Endothelial cell of umbilical vein (primary cell): ENCODE data around the gene OR10C1. TPM values are rescaled to one million over a fixed set of nuclear protein-coding genes. Genes with fewer than 3 reads are reported as not detected.

ENCODE experiments used
- BruUV-seq: library from RNA; stranded (reverse); fragments of 400-500 nt; replicated peaks from 2 replicates; lab custom pipeline; 2021; lab: Mats Ljungman, UMichigan
- CTCF ChIA-PET: fragments of 300-600, 350-600 bp; sonication (Branson Sonifier 250); formaldehyde crosslinking; loops from one replicate; lab custom pipeline; 2021; ENCODE audit warnings: antibody characterized with exemption, inconsistent platforms; lab: Charles Lee
- POLR2A ChIA-PET: fragments of 300-600, 350-600 bp; sonication (Branson Sonifier 250); formaldehyde crosslinking; loops from one replicate; lab custom pipeline; 2021; ENCODE audit warnings: antibody characterized with exemption, inconsistent platforms; lab: Charles Lee
- DNase-seq: peaks from one replicate; pipeline ENCODE4 v3.0.0-alpha.2; 2011; ENCODE audit warnings: low read depth, low spot score
- FAIRE-seq: peaks from 2 replicates; lab custom pipeline; 2011; peaks lifted over from hg19 to GRCh38; lab: Jason Lieb, UNC
- H2AFZ ChIP-seq: 2 replicates; pipeline ENCODE4 v1.6.0; 2012; ENCODE audit warnings: low read depth, low read length, control low read depth, inconsistent platforms
- H3K27ac ChIP-seq: 2 replicates; pipeline ENCODE4 v1.5.1; 2011; ENCODE audit warnings: low read depth, mild to moderate bottlenecking, control low read depth, low read length, moderate library complexity; ENCODE audit not compliant: insufficient read depth
- H3K27me3 ChIP-seq, 2 experiments: 2 replicates each; pipeline versions ENCODE4 v1.6.0 to v1.6.1; 2011; ENCODE audit warnings: low read length in 2 of 2, mixed read lengths in 1 of 2; ENCODE audit not compliant: control insufficient read depth in 2 of 2, insufficient read depth in 2 of 2
- H3K36me3 ChIP-seq, 2 experiments: 2 replicates in 1 of 2; 3 replicates in 1 of 2; pipeline ENCODE4 v1.5.1; 2011; ENCODE audit warnings: low read length in 2 of 2, mild to moderate bottlenecking in 1 of 2, moderate library complexity in 1 of 2; ENCODE audit not compliant: control insufficient read depth in 2 of 2, insufficient read depth in 2 of 2; ENCODE audit errors: extremely low read depth in 1 of 2
- H3K4me1 ChIP-seq: 3 replicates; pipeline ENCODE4 v1.5.1; 2011; ENCODE audit warnings: mild to moderate bottlenecking, low read length; ENCODE audit not compliant: control insufficient read depth, insufficient read depth; ENCODE audit errors: extremely low read depth
- H3K4me2 ChIP-seq: 2 replicates; pipeline ENCODE4 v1.6.1; 2011; ENCODE audit warnings: low read length, control low read depth, mixed read lengths; ENCODE audit not compliant: insufficient read depth
- H3K4me3 ChIP-seq, 3 experiments: fragments of 200-600 bp in 1 of 3; sonication (generic), shearing (Covaris generic) in 1 of 3; replicated peaks in 1 of 3; 2 replicates each; pipeline ENCODE4 v1.5.1; 2011 to 2016; ENCODE audit warnings: control low read depth in 3 of 3, low read length in 3 of 3, mild to moderate bottlenecking in 2 of 3, inconsistent platforms in 1 of 3, low read depth in 1 of 3, moderate library complexity in 1 of 3; ENCODE audit not compliant: insufficient read depth in 1 of 3
- H3K79me2 ChIP-seq: 2 replicates; pipeline ENCODE4 v1.6.0; 2012; ENCODE audit warnings: low read length, inconsistent platforms; ENCODE audit not compliant: control insufficient read depth, insufficient read depth
- H3K9ac ChIP-seq: replicated peaks from 2 replicates; pipeline ENCODE3; 2011; ENCODE audit warnings: low read length, control low read depth; ENCODE audit not compliant: insufficient read depth; ENCODE audit errors: extremely low read depth
- H3K9me1 ChIP-seq: replicated peaks from 3 replicates; pipeline ENCODE4 v1.6.0; 2011; ENCODE audit warnings: mild to moderate bottlenecking, low read length; ENCODE audit not compliant: control insufficient read depth, insufficient read depth; ENCODE audit errors: extremely low read depth
- H3K9me3 ChIP-seq: replicated peaks from 2 replicates; pipeline ENCODE4 v1.5.1; 2012; ENCODE audit warnings: low read length, inconsistent platforms; ENCODE audit not compliant: control insufficient read depth, insufficient read depth
- H4K20me1 ChIP-seq: replicated peaks from 2 replicates; pipeline ENCODE3; 2011; ENCODE audit warnings: mild to moderate bottlenecking, low read length; ENCODE audit not compliant: control insufficient read depth, insufficient read depth; ENCODE audit errors: extremely low read depth
- EZH2 ChIP-seq: IDR thresholded peaks from 2 replicates; pipeline ENCODE4 v1.6.1; 2012; ENCODE audit warnings: borderline replicate concordance, low read depth, mild to moderate bottlenecking, moderate library complexity, low read length, inconsistent platforms; ENCODE audit not compliant: severe bottlenecking
- FOS ChIP-seq: IDR thresholded peaks from 2 replicates; pipeline ENCODE4 v1.6.1; 2011; ENCODE audit warnings: mild to moderate bottlenecking, low read length, moderate library complexity, borderline replicate concordance; ENCODE audit not compliant: insufficient read depth
- GATA2 ChIP-seq: IDR thresholded peaks from 2 replicates; pipeline ENCODE4 v1.7.0; 2011; ENCODE audit warnings: low read depth, mild to moderate bottlenecking, moderate library complexity, mixed read lengths, low read length; ENCODE audit not compliant: insufficient read length, insufficient read depth
- JUN ChIP-seq: IDR thresholded peaks from 2 replicates; pipeline ENCODE4 v1.6.1; 2011; ENCODE audit warnings: borderline replicate concordance, low read depth; ENCODE audit not compliant: insufficient read length, insufficient read depth
- MYC ChIP-seq: IDR thresholded peaks from one replicate; pipeline ENCODE4 v1.6.1; 2011; ENCODE audit warnings: mild to moderate bottlenecking, low read depth, low read length
- POLR2A ChIP-seq: IDR thresholded peaks from 2 replicates; pipeline ENCODE4 v1.6.1; 2012; ENCODE audit warnings: low read depth, mild to moderate bottlenecking, control low read depth, low read length
- POLR2AphosphoS5 ChIP-seq: IDR thresholded peaks from 2 replicates; pipeline ENCODE4 v1.6.1; 2012; ENCODE audit warnings: low read depth, mild to moderate bottlenecking, control low read depth, low read length, moderate library complexity; ENCODE audit not compliant: insufficient read depth
- dilution Hi-C: fragments of 300-500 bp; cut with MboI; formaldehyde crosslinking; loops from one replicate; pipeline ENCODE4 v1.15.0; 2019; ENCODE audit warnings: low sequenced_read_pairs; ENCODE audit not compliant: extremely low pct_ligation_motif_present
- intact Hi-C: fragments of 100-400 bp; cut with micrococcal nuclease; formaldehyde crosslinking; loops from one replicate; pipeline ENCODE4 v1.10.0; 2022
- polyA plus RNA-seq, 4 experiments: library from polyadenylated mRNA; depleted of rRNA in 3 of 4; stranded (reverse) in 3 of 4; unstranded in 1 of 4; fragments of >200 nt; gene quantifications; 2 replicates each; pipeline versions ENCODE4 v1.2.1 to v1.2.3, GENCODE V29; 2011 to 2012; ENCODE audit warnings: missing spikeins in 1 of 4
- total RNA-seq: library from RNA; stranded (reverse); gene quantifications from 2 replicates; pipeline ENCODE4 v1.2.3, GENCODE V29; 2021
- TF ChIP-seq, protein P1 (sequence below): IDR thresholded peaks from 2 replicates; pipeline ENCODE4 v1.6.1; 2011; ENCODE audit not compliant: insufficient read depth, insufficient read length
- TF ChIP-seq, protein P2 (sequence below), 2 donors: IDR thresholded peaks; 1 replicate in 1 of 2; 2 replicates in 1 of 2; pipeline ENCODE4 v1.5.1; 2011; ENCODE audit warnings: low read length in 2 of 2, mild to moderate bottlenecking in 2 of 2, moderate library complexity in 2 of 2, control low read depth in 1 of 2, inconsistent platforms in 1 of 2, low read depth in 1 of 2; ENCODE audit not compliant: insufficient read depth in 1 of 2; ENCODE audit errors: extremely low read depth in 1 of 2

Gene OR10C1
- total and polyA plus RNA-seq, 2 donors (not counting 3 experiments of a cell fraction or from before 2014, with no cell fraction given), result not detected

DNA sequence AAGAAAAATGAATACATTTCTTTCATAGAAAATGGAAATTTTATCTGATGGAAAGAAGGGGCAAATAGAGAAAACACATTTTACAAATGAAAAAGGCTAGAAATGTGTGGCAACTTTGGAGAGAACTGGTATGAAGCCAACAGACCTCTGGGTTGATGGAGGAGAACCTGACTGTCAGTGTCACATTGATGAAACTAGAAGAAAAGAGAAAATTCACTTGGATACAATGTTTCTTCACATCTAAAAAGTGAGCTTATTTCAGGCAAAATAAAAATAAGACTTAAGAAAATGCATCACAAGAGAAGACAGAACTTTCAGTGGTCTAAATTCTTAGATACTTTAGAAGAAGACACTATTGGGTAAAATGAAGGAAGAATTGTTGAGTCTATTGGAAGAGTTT is 43.8 kb upstream of the OR10C1 start, which contains the start of gene OR12D2:
OR12D2 (plus strand) TSS at position 301 of the 400 bp plus-strand sequence. CDS start 1,069 bp downstream, outside the sequence.
- BruUV-seq, result no TSS peak

More for the DNA sequence above, 43.8 kb upstream of the OR10C1 start, which contains the start of gene OR12D2:
- H3K36me3 ChIP-seq, result no peaks in the 10 kb centered on the region
- no peaks in the 10 kb centered on the region for H3K9me1 ChIP-seq
- H3K79me2 ChIP-seq, result no peaks in the 10 kb centered on the region
- intact Hi-C loops (no loop called here), dilution Hi-C loops (no loop called here)
- H3K4me2 ChIP-seq, result no peak within 1 kb of the TSS
- H4K20me1 ChIP-seq, result no peaks in the 10 kb centered on the region
- H3K4me1 ChIP-seq, result no peaks in the 10 kb centered on the region
- no peak within 1 kb of the TSS for H2AFZ ChIP-seq
- H3K4me3 ChIP-seq, result no peak within 1 kb of the TSS
- POLR2A ChIA-PET, result no interaction called here
- no peaks in the 10 kb centered on the region for H3K27me3 ChIP-seq
- DNase-seq (no peak), FAIRE-seq (no peak)
- H3K9me3 ChIP-seq, result no peaks in the 10 kb centered on the region
- H3K9ac ChIP-seq, result no peak within 1 kb of the TSS
- CTCF ChIA-PET, result no interaction called here
- TF ChIP-seq MYC (no peak), POLR2AphosphoS5 (no peak), GATA2 (no peak), EZH2 (no peak), JUN (no peak), FOS (no peak), POLR2A (no peak)
- TF ChIP-seq, protein P1, sequence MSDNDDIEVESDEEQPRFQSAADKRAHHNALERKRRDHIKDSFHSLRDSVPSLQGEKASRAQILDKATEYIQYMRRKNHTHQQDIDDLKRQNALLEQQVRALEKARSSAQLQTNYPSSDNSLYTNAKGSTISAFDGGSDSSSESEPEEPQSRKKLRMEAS, result no peak
- TF ChIP-seq, protein P2, sequence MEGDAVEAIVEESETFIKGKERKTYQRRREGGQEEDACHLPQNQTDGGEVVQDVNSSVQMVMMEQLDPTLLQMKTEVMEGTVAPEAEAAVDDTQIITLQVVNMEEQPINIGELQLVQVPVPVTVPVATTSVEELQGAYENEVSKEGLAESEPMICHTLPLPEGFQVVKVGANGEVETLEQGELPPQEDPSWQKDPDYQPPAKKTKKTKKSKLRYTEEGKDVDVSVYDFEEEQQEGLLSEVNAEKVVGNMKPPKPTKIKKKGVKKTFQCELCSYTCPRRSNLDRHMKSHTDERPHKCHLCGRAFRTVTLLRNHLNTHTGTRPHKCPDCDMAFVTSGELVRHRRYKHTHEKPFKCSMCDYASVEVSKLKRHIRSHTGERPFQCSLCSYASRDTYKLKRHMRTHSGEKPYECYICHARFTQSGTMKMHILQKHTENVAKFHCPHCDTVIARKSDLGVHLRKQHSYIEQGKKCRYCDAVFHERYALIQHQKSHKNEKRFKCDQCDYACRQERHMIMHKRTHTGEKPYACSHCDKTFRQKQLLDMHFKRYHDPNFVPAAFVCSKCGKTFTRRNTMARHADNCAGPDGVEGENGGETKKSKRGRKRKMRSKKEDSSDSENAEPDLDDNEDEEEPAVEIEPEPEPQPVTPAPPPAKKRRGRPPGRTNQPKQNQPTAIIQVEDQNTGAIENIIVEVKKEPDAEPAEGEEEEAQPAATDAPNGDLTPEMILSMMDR (IDR thresholded peaks at IDR 0.05; ENCODE audit: extremely low read depth in 1 of 2, insufficient read depth in 1 of 2, low read depth in 1 of 2, low read length in 2 of 2), result no peak
- no peak within 1 kb of the TSS for H3K27ac ChIP-seq
